GM21390 (cell line): Measurements from ENCODE around the gene KREMEN1.

ENCODE experiments used
- ATAC-seq: cut with Tn5 transposase; IDR thresholded peaks from one replicate; pipeline ENCODE4 v1.9.1; 2021; ENCODE audit not compliant: unreplicated experiment

Gene KREMEN1

GRCh38 chr22:29175312-29175835 lies 102.5 kb downstream of the KREMEN1 start:
- ATAC-seq, result no peak

DNA sequence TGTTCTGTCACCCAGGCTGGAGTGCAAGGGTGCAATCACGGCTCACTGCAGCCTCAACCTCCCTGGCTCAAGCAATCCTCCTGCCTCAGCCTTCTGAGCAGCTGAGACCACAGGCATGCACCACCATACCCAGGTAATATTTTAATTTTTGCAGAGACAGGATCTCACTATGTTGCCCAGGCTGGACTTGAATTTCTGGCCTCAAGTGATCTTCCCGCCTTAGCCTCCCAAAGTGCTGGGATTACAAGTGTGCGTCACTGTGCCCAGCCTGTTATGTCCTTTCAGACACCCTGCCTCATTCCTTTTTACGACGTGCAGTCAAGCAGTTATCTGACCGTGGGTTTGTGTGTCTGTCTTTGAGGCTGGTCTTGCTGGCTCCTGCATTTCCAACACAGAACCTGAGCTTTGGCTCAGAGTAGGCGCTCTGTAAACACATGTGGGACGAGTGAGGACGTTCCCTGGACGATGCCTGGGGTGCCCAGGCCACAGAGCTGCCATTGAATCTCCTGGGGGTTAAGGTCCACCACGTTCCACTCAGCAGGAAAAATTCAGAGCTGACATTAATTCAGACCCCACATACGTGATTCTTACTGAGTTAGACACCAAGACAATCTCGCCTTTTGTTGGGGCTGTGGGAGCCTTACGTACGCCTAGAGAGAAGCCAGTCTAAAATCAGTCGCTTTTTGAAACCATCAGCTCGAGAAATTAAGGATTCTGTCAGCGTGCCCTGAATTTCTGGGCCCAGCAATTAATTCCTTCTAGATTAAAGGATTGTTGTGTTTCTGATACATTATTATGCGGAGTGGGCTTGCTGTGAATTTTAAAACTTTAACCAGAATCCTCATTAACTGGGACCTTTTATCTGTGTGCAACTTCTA lies 111.4 kb downstream of the KREMEN1 start:
- no peak for ATAC-seq

DNA sequence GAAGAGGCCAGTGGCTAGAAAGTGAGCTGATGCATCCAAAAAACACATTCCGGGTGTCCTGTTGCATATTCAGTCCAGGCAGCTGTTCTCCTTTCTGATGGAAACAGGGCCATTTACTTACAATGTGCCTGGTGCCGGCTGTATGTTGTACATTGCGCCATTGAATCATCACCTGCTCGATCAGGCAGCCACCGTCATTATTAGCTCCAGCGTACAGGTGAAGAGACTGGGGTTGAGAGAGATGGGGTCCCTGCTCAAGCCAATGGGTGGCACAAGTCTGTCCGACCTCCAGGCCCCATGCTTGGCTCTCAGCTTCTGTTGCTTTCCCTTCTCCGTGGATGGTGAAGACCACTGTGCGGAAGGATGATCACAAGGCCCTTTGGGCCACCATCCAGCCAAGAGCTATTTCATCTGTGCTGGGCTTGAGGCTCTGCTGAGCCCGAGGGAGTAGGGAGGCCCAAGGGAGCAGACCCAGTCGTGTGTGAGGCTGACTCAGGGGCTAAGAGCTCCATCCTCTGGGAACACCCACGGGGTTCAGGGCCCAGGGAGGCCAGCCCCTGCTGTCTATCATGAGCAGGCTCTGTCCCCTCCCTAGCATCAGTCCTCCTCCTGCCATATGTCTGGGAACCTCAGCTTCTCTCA lies 112.1 kb downstream of the KREMEN1 start:
- no peak for ATAC-seq

- ATAC-seq, result no peak
Measured at GRCh38 chr22:29186302-29186701, 113.5 kb downstream of the KREMEN1 start.

DNA sequence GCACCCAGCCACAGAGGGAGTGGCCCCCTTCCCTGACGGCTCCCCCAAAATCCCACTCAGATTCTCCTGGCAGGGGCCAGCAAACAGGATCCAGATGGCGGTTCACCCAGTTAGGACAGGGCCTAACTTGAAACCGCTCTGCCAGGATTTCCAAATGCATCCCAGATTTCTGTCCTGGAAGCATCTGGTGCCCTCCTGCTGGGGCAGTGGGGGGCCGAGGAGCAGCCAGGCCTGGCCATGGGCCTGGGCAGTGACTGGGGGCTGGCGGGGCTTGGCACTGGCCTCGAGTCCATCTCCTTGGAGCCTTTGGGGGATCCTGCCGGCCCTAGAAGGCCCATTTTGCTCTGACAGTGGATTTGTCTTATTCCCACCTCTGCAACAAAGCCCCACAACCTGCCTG lies 115.0 kb downstream of the KREMEN1 start:
- ATAC-seq, result no peak

- ATAC-seq, result no peak
Measured at GRCh38 chr22:29190051-29190450, 117.2 kb downstream of the KREMEN1 start.

GRCh38 chr22:29190918-29191317 lies 118.1 kb downstream of the KREMEN1 start:
- ATAC-seq, result no peak

DNA sequence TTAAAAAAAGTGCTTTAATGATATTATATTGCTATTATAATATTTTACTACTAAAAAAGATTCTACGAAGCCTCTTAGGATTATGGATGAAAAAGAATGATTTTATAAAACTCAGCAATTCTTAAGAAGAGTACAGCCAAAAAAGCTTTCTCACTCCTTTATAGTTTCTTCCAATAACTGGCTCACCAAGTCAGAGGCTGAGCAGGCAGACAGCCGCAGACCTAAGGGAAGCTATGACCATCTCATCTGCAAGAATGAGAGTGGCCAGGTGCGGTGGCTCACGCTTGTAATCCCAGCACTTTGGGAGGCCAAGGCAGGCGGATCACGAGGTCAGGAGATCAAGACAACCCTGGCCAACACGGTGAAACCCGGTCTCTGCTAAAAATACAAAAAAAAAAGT lies 120.2 kb downstream of the KREMEN1 start:
- no peak for ATAC-seq

DNA sequence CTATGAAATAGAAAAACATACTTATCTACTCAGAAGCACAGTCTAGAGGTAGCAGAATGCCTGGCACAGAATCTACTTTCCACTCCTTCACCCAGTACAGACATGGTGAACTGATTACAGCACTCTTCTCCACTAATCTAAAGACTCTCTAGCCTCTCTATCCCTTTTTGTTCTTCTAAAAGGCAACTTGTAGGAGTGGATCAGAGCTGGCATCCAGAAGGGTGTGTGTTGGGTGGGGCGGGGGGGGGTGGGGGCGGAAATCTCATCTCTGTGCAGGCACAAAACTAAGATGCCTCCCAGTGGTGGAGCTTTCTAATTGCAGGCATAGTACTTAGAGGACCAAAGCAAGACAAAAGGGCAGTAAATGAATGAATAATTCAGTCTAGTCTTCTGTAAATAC lies 121.3 kb downstream of the KREMEN1 start:
- no peak for ATAC-seq

DNA sequence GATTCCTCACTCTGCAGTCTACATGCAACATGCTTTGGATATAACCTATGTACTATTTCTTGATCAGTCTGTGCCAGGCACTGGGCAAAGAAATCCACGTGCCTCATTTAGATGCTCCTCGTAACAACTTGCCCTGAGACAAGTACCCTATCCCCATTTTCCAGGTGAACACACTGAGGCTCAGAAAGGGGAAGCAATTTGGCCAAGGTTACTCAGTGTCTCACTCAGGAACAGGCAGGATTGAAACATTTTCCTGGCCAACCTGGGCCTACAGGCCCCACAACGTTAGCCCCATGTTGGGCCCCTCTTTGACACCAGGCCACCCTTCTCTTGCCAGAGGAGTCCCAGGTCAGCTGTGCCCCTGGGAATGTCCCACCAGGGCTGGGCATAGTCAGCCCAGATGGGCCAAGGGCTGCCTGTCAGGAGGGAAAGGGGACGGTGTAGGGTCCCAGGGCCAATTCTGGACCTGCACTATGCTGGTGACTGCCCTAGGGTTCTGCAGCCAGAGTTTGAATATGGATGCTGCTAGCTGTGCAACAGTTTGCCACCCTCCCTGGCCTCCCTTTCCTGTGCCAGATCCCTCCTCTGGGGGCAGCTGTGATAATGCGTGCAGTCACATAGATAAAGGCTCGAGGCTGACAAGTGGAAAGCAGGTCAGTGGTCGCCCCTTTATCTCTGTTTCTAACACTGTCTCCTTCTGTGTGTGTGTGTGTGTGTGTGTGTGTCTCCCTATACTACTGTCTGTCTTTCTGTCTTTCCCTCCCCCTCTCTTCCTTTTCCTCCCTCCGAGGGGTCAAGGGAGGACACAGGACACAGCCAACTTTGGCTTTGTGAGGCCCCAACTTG lies 122.5 kb downstream of the KREMEN1 start:
- ATAC-seq, result no peak

GRCh38 chr22:29195964-29196666 lies 123.3 kb downstream of the KREMEN1 start:
- no peak for ATAC-seq

DNA sequence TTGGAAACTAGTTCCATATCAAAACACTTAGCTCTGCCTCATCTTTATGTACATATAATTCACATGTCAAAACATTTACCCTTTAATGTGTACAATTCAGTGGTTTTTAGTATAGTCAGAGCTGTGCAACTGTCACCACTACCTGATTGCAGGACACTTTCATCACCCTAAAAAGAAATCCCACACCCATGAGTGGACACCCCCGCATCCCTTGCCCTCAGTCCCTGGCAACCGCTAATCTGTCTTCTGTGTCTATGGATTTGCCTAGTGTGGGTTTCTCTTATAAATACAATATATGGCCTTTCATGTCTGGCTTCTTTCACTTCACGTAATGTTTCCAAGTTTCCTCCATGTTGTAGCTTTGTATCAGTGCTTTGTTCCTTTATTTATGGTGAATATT lies 124.3 kb downstream of the KREMEN1 start:
- no peak for ATAC-seq

- ATAC-seq, result no peak
Measured at GRCh38 chr22:29198240-29198639, 125.4 kb downstream of the KREMEN1 start.

DNA sequence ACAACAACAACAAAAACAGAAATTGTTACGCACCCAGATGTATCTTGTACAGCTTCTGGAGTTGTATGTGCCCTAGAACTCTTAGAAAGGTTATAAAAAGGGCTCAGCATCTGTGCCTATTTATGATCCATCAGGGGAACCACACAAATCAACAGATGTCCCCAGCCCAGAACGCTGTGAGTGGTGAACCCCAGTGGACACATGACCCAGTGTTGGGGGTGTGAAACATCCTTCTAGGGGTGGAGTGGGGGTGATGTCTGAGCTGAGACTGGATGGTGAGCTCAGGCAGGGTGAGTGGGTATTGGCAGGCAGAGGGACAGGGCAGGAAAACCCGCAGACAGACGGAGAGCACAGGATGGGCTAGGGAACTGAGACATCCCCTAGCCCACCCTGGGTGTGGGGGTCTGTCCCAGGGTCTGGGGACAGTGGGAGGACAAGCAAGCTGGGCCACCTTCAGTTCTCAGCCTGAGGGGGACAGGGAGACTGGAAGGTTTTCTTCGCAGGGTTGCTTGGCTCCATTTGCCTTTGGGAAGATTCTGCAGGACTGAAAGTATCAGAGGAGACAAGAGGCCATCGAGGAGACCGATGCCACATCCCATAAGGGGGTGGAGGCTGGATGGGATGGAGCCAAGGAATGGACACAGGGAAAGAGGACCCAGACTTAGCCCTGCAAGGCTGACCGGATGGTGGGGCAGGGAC lies 127.0 kb downstream of the KREMEN1 start:
- no peak for ATAC-seq

GRCh38 chr22:29200901-29201300 lies 128.1 kb downstream of the KREMEN1 start:
- no peak for ATAC-seq

GRCh38 chr22:29201782-29202181 lies 128.9 kb downstream of the KREMEN1 start:
- no peak for ATAC-seq

DNA sequence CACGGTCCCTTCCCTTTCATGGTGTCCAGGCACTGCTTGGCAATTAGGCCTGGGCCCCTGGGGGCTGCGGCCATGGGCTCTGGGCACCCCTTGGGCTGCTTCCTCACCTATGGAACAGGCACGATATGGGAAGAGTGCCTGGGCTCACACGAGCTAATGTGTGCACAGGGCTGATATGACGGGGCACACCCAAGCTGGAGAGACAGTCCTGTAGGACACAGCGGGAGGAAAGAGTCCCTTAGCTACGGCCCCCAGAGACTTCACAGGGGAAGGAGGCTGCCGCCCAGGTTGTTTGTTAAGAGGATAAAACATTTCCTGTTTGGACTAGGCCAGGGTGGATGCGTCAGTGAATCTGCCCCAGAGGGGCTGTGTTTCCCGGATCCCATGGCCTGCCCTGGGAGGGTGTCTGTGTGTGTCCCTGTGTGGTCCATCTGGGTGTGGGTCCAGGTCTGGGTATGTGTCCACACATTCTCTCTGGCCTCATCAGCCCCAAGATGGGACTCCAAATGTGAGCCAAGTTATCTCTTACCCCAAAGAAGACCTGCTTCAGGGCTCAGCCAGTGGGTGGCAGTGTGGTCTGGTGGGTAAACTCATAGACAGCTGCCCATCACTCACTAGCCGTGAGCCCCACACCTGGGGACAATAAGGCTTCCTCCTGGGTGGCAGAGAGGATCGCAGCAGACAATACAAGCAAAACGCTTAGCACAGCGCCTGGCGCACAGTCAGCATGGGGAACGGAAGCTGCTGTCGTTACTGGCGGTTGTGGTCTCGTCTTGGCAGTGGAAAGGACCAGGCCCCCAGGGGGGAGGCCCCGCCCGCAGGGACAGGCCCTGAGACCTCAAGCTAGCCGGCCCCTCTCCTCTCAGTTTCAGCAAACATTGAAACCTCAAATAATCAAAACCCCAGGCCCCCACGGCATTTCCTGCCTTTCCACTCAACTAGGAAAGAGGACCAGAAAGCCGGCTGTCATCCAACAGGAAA lies 129.7 kb downstream of the KREMEN1 start:
- peak; percentile 68 for ATAC-seq

DNA sequence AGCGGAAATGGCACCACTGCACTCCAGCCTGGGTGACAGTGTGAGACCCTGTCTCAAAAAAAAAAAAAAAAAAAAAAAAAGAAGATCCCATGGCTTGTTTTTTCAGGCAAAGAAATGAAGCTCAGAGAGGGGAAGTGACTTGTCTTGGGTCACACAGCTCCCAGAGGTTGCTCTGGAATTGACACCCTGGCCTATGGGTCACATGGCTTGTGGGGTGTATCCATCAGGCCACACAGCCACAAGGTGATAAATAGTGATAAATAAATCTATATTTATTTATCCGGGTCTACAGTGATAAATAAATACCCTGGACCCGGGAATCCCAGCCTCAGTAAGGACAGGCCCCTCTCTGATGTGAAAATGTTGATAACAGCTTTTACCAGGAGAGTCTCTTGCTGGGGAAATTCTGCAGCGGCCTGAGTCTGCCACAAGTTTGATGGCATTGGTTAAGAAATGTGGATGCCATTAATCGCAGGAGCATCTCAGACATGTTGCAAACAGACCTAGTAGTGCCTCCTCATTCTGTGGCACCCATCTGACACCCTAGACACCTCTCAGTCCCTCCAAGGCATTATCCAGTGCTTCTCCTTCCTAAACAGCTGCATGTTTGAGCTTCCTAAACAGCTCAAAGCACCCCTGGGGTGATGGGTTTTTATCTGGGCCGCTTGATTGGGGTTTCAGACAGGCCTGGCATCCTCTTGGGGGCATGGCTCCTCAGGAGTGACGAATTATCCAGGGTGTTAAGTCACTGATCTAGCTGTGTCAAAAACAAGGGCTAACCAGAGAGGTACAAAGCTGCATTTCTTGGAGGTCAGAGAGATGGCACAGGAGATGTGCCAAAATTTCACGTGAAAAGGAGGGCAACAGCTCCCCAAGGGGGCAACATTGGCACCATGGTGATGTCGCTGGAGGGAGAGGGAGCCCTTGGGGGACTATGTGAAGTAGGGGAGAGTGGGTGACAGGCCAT lies 130.9 kb downstream of the KREMEN1 start:
- no peak for ATAC-seq
